SK-N-SH (cell line): Measurements from ENCODE around the gene AUTS2. TPM values are rescaled to one million over a fixed set of nuclear protein-coding genes. Genes with fewer than 3 reads are reported as not detected.

Experiments used
- CTCF ChIA-PET: fragments of 300-600, 350-600 bp; formaldehyde crosslinking; extraction: SDS; loops from one replicate; lab custom pipeline; 2021; lab: Yijun Ruan, JAX
- POLR2A ChIA-PET: fragments of 350-600 bp; sonication (Branson Sonifier 250); formaldehyde crosslinking; extraction: SDS; loops from one replicate; lab custom pipeline; 2020; ENCODE audit warnings: antibody characterized with exemption, inconsistent platforms; lab: Yijun Ruan, JAX
- DNase-seq: peaks from one replicate; pipeline ENCODE4 v3.0.0; 2012
- H2AFZ ChIP-seq: fragments of 200-600 bp; sonication (generic); 2 replicates; pipeline ENCODE4 v1.8.1; 2016; ENCODE audit warnings: antibody characterized with exemption, mild to moderate bottlenecking, low read depth
- H3F3A ChIP-seq: fragments of 200-600 bp; sonication (generic); replicated peaks from 2 replicates; pipeline ENCODE3; 2016; ENCODE audit warnings: antibody characterized with exemption, mild to moderate bottlenecking; ENCODE audit not compliant: insufficient read depth
- H3K27ac ChIP-seq, 2 experiments: fragments of 200-500 bp in 1 of 2; fragments of 200-600 bp in 1 of 2; sonication (Bioruptor generic) in 1 of 2; sonication (generic), shearing (Covaris generic) in 1 of 2; 2 replicates each; pipeline versions ENCODE4 v1.5.1 to v1.6.1; 2014 to 2016; ENCODE audit warnings: low read depth in 2 of 2, inconsistent platforms in 1 of 2, low read length in 1 of 2, mild to moderate bottlenecking in 1 of 2, mixed read lengths in 1 of 2
- H3K27me3 ChIP-seq: fragments of 200-600 bp; sonication (generic), shearing (Covaris generic); 2 replicates; pipeline ENCODE4 v1.6.1; 2016; ENCODE audit warnings: mixed run types; ENCODE audit not compliant: insufficient read depth
- H3K36me3 ChIP-seq, 2 experiments: fragments of 200-500 bp in 1 of 2; fragments of 200-600 bp in 1 of 2; sonication (Bioruptor generic) in 1 of 2; sonication (generic) in 1 of 2; replicated peaks in 1 of 2; 2 replicates each; pipeline versions ENCODE3 to v1.5.1; 2014 to 2016; ENCODE audit warnings: low read length in 1 of 2, mild to moderate bottlenecking in 1 of 2; ENCODE audit not compliant: insufficient read depth in 2 of 2, control insufficient read depth in 1 of 2
- H3K4me1 ChIP-seq, 2 experiments: fragments of 200-500 bp in 1 of 2; fragments of 200-600 bp in 1 of 2; sonication (Bioruptor generic) in 1 of 2; sonication (generic), shearing (Covaris generic) in 1 of 2; 2 replicates each; pipeline versions ENCODE4 v1.5.1 to v1.6.1; 2014 to 2016; ENCODE audit warnings: low read depth in 1 of 2, low read length in 1 of 2, mixed run types in 1 of 2; ENCODE audit not compliant: insufficient read depth in 2 of 2, control insufficient read depth in 1 of 2
- H3K4me2 ChIP-seq: fragments of 200-600 bp; sonication (generic), shearing (Covaris generic); 2 replicates; pipeline ENCODE4 v1.6.1; 2017; ENCODE audit warnings: mixed run types
- H3K4me3 ChIP-seq, 2 experiments: fragments of 200-500 bp in 1 of 2; fragments of 200-600 bp in 1 of 2; sonication (Bioruptor generic) in 1 of 2; sonication (generic), shearing (Covaris generic) in 1 of 2; 2 replicates each; pipeline versions ENCODE4 v1.5.1 to v1.8.1; 2014 to 2016; ENCODE audit warnings: low read depth in 2 of 2, inconsistent platforms in 1 of 2, low read length in 1 of 2, mild to moderate bottlenecking in 1 of 2, mixed read lengths in 1 of 2, moderate library complexity in 1 of 2
- H3K79me2 ChIP-seq: fragments of 200-600 bp; sonication (generic); 2 replicates; pipeline ENCODE4 v1.8.1; 2017; ENCODE audit warnings: mild to moderate bottlenecking; ENCODE audit not compliant: insufficient read depth
- H3K9ac ChIP-seq: fragments of 200-600 bp; sonication (generic); 2 replicates; pipeline ENCODE4 v1.6.1; 2017; ENCODE audit warnings: mixed run types
- H3K9me2 ChIP-seq: fragments of 200-600 bp; sonication (generic); 2 replicates; pipeline ENCODE4 v1.6.1; 2017; ENCODE audit warnings: mixed run types
- H3K9me3 ChIP-seq: fragments of 200-600 bp; sonication (generic); 2 replicates; pipeline ENCODE4 v1.6.1; 2017; ENCODE audit warnings: mixed run types, mild to moderate bottlenecking, moderate library complexity
- H4K20me1 ChIP-seq: fragments of 200-600 bp; sonication (generic); 2 replicates; pipeline ENCODE4 v1.6.1; 2017; ENCODE audit warnings: mild to moderate bottlenecking, mixed run types; ENCODE audit not compliant: insufficient read depth
- EP300 ChIP-seq, 2 experiments: IDR thresholded peaks; 2 replicates each; pipeline versions ENCODE4 v1.4.0 to v1.6.1; 2012; ENCODE audit warnings: borderline replicate concordance in 1 of 2, low read depth in 1 of 2, low read length in 1 of 2
- FOSL2 ChIP-seq: IDR thresholded peaks from 2 replicates; pipeline ENCODE4 v1.4.0; 2012; ENCODE audit warnings: low read depth, mild to moderate bottlenecking, moderate library complexity, borderline replicate concordance
- GABPA ChIP-seq: IDR thresholded peaks from 2 replicates; pipeline ENCODE4 v1.4.0; 2012; ENCODE audit warnings: low read depth, mild to moderate bottlenecking
- IRF3 ChIP-seq: fragments of 150-350 bp; IDR thresholded peaks from 2 replicates; pipeline ENCODE4 v1.6.1; 2016; ENCODE audit warnings: mild to moderate bottlenecking, low read depth, low read length
- PBX3 ChIP-seq: IDR thresholded peaks from 2 replicates; pipeline ENCODE4; 2012
- RAD21 ChIP-seq: IDR thresholded peaks from 2 replicates; pipeline ENCODE4 v1.6.1; 2012; ENCODE audit warnings: mild to moderate bottlenecking, low read length
- RFX5 ChIP-seq: IDR thresholded peaks from 2 replicates; pipeline ENCODE4 v1.6.1; 2012; ENCODE audit warnings: mild to moderate bottlenecking, improper control_type of control experiment, low read length
- TCF12 ChIP-seq: IDR thresholded peaks from 2 replicates; pipeline ENCODE4 v1.4.0; 2012
- TEAD4 ChIP-seq: IDR thresholded peaks from 2 replicates; pipeline ENCODE4 v1.4.0; 2012; ENCODE audit warnings: mild to moderate bottlenecking, borderline replicate concordance; ENCODE audit not compliant: insufficient read depth
- USF1 ChIP-seq: IDR thresholded peaks from 2 replicates; pipeline ENCODE4 v1.4.0; 2012; ENCODE audit warnings: low read depth, borderline replicate concordance
- YY1 ChIP-seq: IDR thresholded peaks from 2 replicates; pipeline ENCODE4 v1.4.0; 2012; ENCODE audit warnings: low read depth, mild to moderate bottlenecking
- ZBTB33 ChIP-seq: IDR thresholded peaks from 2 replicates; pipeline ENCODE4 v1.4.0; 2012; ENCODE audit warnings: low read depth, borderline replicate concordance
- WGBS: methylation state at CpG from one replicate; pipeline ENCODE4 v1.1.6; 2017; ENCODE audit warnings: low lambda C conversion rate; 5-methylcytosine and 5-hydroxymethylcytosine counted together
- polyA plus RNA-seq, 3 experiments: library from polyadenylated mRNA; depleted of rRNA; stranded (reverse); fragments of >200 nt; gene quantifications; 2 replicates each; pipeline ENCODE4 v1.2.3, GENCODE V29; 2012

AUTS2 gene
- polyA plus RNA-seq, 1 of the 3 experiments (the other 2 are of a cell fraction) = 15.6 TPM

GRCh38 chr7:69927461-69927860 is 329.2 kb downstream of the AUTS2 start:
- Histone ChIP-seq H3K27ac (no peak overlapping the region), H3K9me2 (no peaks in the 10 kb centered on the region), H3K36me3 (no peaks in the 10 kb centered on the region), H3F3A (no peaks in the 10 kb centered on the region), H2AFZ (no peak overlapping the region), H3K4me3 (no peak overlapping the region), H3K4me2 (no peak overlapping the region), H3K79me2 (0 out of 2 replicates have a peak, but pooled peaks cover 3% of the 10 kb centered on the region), H3K27me3 (no peaks in the 10 kb centered on the region), H4K20me1 (no peaks in the 10 kb centered on the region), H3K9ac (no peak overlapping the region), H3K4me1 (peaks cover 0 to 5% of the 10 kb centered on the region in 2 experiments; a peak in 1 of 4 replicates), H3K9me3 (no peaks in the 10 kb centered on the region)
- no peak for DNase-seq
- ChIA-PET POLR2A (no interaction called here), CTCF (interaction anchor here (1.4 to 1.6 kb wide), 2 partner anchors 11 to 113 kb away, joined by 3 read pairs; no protein-coding TSS in a partner anchor)
- WGBS = 90% methylated on average over 10 of the region's 10 CpGs
- TF ChIP-seq YY1 = no peak
- TF ChIP-seq IRF3 = no peak
- no peak for TF ChIP-seq ZBTB33
- TF ChIP-seq FOSL2 = no peak
- TF ChIP-seq TEAD4 = no peak
- no peak for TF ChIP-seq TCF12
- TF ChIP-seq RAD21 = no peak
- no peak for TF ChIP-seq USF1
- TF ChIP-seq EP300 (IDR thresholded peaks at IDR 0.05; ENCODE audit: borderline replicate concordance in 1 of 2, low read depth in 1 of 2, low read length in 1 of 2) = no peak
- no peak for TF ChIP-seq GABPA
- no peak for TF ChIP-seq PBX3

- no peak for TF ChIP-seq RFX5
- TF ChIP-seq YY1 = no peak
- no peaks in the 10 kb centered on the region for H3K36me3 ChIP-seq
- no peaks in the 10 kb centered on the region for H3K9me3 ChIP-seq
- H4K20me1 ChIP-seq = no peaks in the 10 kb centered on the region
- no peak overlapping the region for H3K4me2 ChIP-seq
- no peak for DNase-seq
- H3K4me3 ChIP-seq = no peak overlapping the region
- peaks cover 0 to 5% of the 10 kb centered on the region in 2 experiments; a peak in 1 of 4 replicates for H3K4me1 ChIP-seq
- no peaks in the 10 kb centered on the region for H3F3A ChIP-seq
- no peak overlapping the region for H3K9ac ChIP-seq
- H3K27ac ChIP-seq = no peak overlapping the region
- H2AFZ ChIP-seq = no peak overlapping the region
- WGBS = 81% methylated on average over 5 of the region's 7 CpGs
- H3K27me3 ChIP-seq = no peaks in the 10 kb centered on the region
- ChIA-PET POLR2A (no interaction called here), CTCF (interaction anchor here (0.6 to 1.6 kb wide), 4 partner anchors 12 to 91 kb away, joined by 3 read pairs; no protein-coding TSS in a partner anchor)
- H3K9me2 ChIP-seq = no peaks in the 10 kb centered on the region
- no peaks in the 10 kb centered on the region for H3K79me2 ChIP-seq
Observed at GRCh38 chr7:69928621-69929020, 330.3 kb downstream of the AUTS2 start.
